DOHH2 (cell line): ENCODE data around the gene GTF3C6.

Source experiments
- H3F3A ChIP-seq: fragments of 200-600 bp; sonication (generic), shearing (Covaris generic); 2 replicates; pipeline ENCODE4 v1.6.0; 2016; ENCODE audit warnings: antibody characterized with exemption, mild to moderate bottlenecking; ENCODE audit not compliant: control insufficient read depth, insufficient read depth
- H3K27ac ChIP-seq: fragments of 200-600 bp; sonication (generic); 2 replicates; pipeline ENCODE4 v1.5.1; 2014; ENCODE audit warnings: low read depth, mild to moderate bottlenecking, low read length, moderate library complexity
- H3K27me3 ChIP-seq: fragments of 200-600 bp; sonication (generic); 2 replicates; pipeline ENCODE4 v1.6.1; 2014; ENCODE audit warnings: mild to moderate bottlenecking, low read length, mixed read lengths; ENCODE audit not compliant: control insufficient read depth
- H3K36me3 ChIP-seq: fragments of 200-600 bp; sonication (generic); 2 replicates; pipeline ENCODE4 v1.6.1; 2014; ENCODE audit warnings: mild to moderate bottlenecking, low read length, moderate library complexity, mixed read lengths; ENCODE audit not compliant: control insufficient read depth
- H3K4me1 ChIP-seq: fragments of 200-600 bp; sonication (generic); 2 replicates; pipeline ENCODE4 v1.6.1; 2014; ENCODE audit warnings: mild to moderate bottlenecking, low read length, mixed read lengths; ENCODE audit not compliant: control insufficient read depth
- H3K4me2 ChIP-seq: fragments of 200-600 bp; sonication (generic); 2 replicates; pipeline ENCODE4 v1.6.0; 2014; ENCODE audit warnings: mild to moderate bottlenecking, low read length, moderate library complexity
- H3K4me3 ChIP-seq: fragments of 200-600 bp; sonication (generic); 2 replicates; pipeline ENCODE4 v1.5.1; 2014; ENCODE audit warnings: mild to moderate bottlenecking, low read length, mixed read lengths
- H3K79me2 ChIP-seq: fragments of 200-600 bp; sonication (generic); 2 replicates; pipeline ENCODE4 v1.6.1; 2014; ENCODE audit warnings: mild to moderate bottlenecking, low read length, mixed read lengths; ENCODE audit not compliant: control insufficient read depth
- H3K9me2 ChIP-seq: fragments of 200-600 bp; sonication (generic); replicated peaks from 2 replicates; pipeline ENCODE4 v1.6.1; 2014; ENCODE audit warnings: mild to moderate bottlenecking, low read length, mixed read lengths; ENCODE audit not compliant: control insufficient read depth
- H3K9me3 ChIP-seq: fragments of 200-600 bp; sonication (generic); 2 replicates; pipeline ENCODE4 v1.6.1; 2014; ENCODE audit warnings: antibody characterized with exemption, low read length, mixed read lengths; ENCODE audit not compliant: control insufficient read depth, insufficient read depth
- H4K20me1 ChIP-seq: fragments of 200-600 bp; sonication (generic); 2 replicates; pipeline ENCODE4 v1.6.0; 2014; ENCODE audit warnings: low read depth, mild to moderate bottlenecking, antibody characterized with exemption, low read length, moderate library complexity; ENCODE audit not compliant: control insufficient read depth, insufficient read depth
- EZH2phosphoT487 ChIP-seq: fragments of 200-600 bp; sonication (generic); IDR thresholded peaks from 2 replicates; pipeline ENCODE4 v1.6.1; 2017; ENCODE audit warnings: borderline replicate concordance, mild to moderate bottlenecking, antibody characterized with exemption, low read length, moderate library complexity, mixed read lengths
- TF ChIP-seq, protein P1 (sequence below): fragments of 200-600 bp; sonication (generic); IDR thresholded peaks from one replicate; pipeline ENCODE4 v1.5.1; 2014; ENCODE audit warnings: antibody characterized with exemption, mild to moderate bottlenecking, low read depth, low read length; ENCODE audit not compliant: poor library complexity, severe bottlenecking

GTF3C6 gene

DNA sequence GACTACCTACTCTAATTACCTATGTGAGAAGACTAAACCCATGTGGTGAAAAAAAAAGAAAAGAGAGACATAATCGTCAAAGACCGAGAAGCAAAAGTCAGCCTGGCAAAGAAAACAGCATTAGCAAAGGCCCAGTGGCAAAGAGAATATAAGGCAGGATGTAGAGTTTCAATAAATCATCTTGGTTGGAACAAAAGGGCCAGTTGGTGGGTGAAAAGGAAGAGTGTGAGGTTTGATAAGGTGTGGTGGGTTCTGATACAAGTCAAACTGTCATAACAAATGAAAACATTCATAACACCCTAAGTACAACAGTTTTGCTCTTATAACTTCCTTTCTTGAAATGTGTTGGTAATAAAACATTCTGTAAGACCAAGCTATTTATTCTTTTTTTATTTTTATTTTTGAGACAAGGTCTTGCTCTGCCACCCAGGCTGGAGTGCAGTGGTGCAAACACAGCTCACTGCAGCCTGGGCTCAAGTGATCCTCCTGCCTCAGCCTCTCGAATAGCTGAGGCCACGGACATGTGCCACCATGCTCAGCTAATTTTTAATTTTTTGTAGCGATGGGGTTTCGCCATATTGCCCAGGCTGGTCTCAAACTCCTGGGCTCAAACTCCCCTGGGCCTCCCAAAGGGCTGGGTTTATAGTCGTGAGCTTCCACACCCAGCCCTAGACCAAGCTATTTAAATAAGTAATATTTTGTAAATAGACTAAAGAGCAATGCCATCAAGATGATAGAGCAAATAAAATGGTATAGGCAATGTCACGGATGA, 18.9 kb upstream of the GTF3C6 start:
- no peaks in the 10 kb centered on the region for H3K36me3 ChIP-seq

GRCh38 chr6:110944681-110945151, 13.8 kb upstream of the GTF3C6 start:
- Histone ChIP-seq H3K4me2 (no peak overlapping the region), H4K20me1 (no peaks in the 10 kb centered on the region), H3K79me2 (no peaks in the 10 kb centered on the region), H3F3A (no peaks in the 10 kb centered on the region), H3K27ac (no peak overlapping the region), H3K4me3 (no peak overlapping the region), H3K36me3 (no peaks in the 10 kb centered on the region), H3K27me3 (no peaks in the 10 kb centered on the region), H3K4me1 (no peaks in the 10 kb centered on the region), H3K9me3 (no peaks in the 10 kb centered on the region), H3K9me2 (no peaks in the 10 kb centered on the region)
- TF ChIP-seq, protein P1, sequence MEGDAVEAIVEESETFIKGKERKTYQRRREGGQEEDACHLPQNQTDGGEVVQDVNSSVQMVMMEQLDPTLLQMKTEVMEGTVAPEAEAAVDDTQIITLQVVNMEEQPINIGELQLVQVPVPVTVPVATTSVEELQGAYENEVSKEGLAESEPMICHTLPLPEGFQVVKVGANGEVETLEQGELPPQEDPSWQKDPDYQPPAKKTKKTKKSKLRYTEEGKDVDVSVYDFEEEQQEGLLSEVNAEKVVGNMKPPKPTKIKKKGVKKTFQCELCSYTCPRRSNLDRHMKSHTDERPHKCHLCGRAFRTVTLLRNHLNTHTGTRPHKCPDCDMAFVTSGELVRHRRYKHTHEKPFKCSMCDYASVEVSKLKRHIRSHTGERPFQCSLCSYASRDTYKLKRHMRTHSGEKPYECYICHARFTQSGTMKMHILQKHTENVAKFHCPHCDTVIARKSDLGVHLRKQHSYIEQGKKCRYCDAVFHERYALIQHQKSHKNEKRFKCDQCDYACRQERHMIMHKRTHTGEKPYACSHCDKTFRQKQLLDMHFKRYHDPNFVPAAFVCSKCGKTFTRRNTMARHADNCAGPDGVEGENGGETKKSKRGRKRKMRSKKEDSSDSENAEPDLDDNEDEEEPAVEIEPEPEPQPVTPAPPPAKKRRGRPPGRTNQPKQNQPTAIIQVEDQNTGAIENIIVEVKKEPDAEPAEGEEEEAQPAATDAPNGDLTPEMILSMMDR = no peak
- no peak for TF ChIP-seq EZH2phosphoT487

More for the DNA sequence above, 18.9 kb upstream of the GTF3C6 start:
- Histone ChIP-seq H3K4me1 (no peaks in the 10 kb centered on the region), H3K9me3 (no peaks in the 10 kb centered on the region), H3K4me2 (no peak overlapping the region), H3K9me2 (no peaks in the 10 kb centered on the region), H4K20me1 (no peaks in the 10 kb centered on the region), H3K4me3 (no peak overlapping the region), H3K27me3 (no peaks in the 10 kb centered on the region), H3F3A (no peaks in the 10 kb centered on the region), H3K27ac (no peak overlapping the region), H3K79me2 (no peaks in the 10 kb centered on the region)
- TF ChIP-seq, protein P1 = no peak
- no peak for TF ChIP-seq EZH2phosphoT487

GRCh38 chr6:110946498-110946897, 12.0 kb upstream of the GTF3C6 start:
- Histone ChIP-seq H3K36me3 (no peaks in the 10 kb centered on the region), H3K4me3 (no peak overlapping the region), H3K79me2 (no peaks in the 10 kb centered on the region), H3K27me3 (no peaks in the 10 kb centered on the region), H3K4me2 (no peak overlapping the region), H3K9me2 (no peaks in the 10 kb centered on the region), H3F3A (no peaks in the 10 kb centered on the region), H4K20me1 (no peaks in the 10 kb centered on the region), H3K4me1 (no peaks in the 10 kb centered on the region), H3K9me3 (no peaks in the 10 kb centered on the region), H3K27ac (no peak overlapping the region)
- TF ChIP-seq EZH2phosphoT487 = no peak
- TF ChIP-seq, protein P1 = no peak
